ENCODE measurements around the gene GPR89A.
"Not testable (repeated sequence)": the region's sequence is repeated elsewhere in the genome, so short reads cannot be mapped to it uniquely, and the experiment has no call there.

The GPR89A gene

DNA sequence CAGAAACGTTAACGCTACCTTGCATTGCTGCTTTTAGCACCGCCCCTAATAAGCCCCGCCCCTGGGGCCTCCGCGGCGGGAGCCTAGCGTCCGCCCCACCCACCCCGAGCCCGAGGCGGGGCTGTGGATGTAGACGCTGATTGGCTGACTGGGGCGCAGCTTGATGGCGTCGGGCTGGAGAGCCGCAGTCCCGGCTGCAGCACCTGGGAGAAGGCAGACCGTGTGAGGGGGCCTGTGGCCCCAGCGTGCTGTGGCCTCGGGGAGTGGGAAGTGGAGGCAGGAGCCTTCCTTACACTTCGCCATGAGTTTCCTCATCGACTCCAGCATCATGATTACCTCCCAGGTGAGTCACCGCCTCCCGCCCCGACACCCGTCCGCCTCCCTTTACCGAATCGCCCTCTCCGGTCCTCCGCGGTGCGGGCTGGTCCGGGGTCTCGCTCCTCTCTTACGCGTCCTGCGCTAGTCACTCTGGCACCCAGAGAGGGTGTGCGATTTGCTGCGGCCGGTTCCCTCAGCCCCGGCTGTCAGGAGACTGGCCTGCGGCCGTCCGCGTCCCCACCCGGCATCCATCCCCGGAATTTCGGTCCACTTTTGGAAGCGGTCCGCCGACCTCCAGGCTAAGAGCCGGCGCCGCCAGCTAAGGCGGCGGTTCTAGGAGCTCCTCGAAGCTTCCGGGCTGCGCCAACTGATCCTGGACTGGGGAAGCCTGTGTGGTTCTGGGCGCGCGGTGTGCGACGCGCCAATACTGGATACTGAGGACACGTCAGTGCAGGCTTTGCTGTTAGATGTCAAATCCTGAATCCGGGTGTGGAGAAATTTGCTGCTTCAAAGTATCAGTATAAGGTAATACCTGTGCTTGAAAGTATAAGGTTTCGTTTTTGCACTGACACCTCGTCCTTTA is at the start of gene GPR89A:
TSS of gene GPR89A (plus strand) at position 156 of the 901 bp plus-strand sequence. CDS start at position 302, 146 bp downstream.
- FAIRE-seq, result peak; percentile 99

DNA sequence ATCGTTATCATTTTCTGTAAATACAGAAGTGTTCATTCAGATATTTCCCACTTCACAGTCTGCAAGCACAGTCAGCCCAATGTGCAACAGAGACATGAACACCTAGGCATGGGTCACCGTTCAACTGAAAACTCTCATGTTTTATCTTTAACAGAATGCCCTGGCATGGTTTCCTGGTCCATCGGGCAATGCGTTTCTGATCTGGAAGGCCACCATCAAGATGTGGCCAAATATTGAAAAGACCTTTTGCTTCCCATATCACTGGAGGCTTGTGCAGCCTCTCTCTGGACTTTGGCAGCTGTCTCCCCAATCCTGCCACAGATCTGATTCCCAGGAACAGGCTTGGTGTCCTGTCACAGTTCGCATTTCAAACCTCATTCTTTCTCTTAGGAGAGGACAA is 21.0 kb upstream of the GPR89A start:
- not testable (repeated sequence) for FAIRE-seq

DNA sequence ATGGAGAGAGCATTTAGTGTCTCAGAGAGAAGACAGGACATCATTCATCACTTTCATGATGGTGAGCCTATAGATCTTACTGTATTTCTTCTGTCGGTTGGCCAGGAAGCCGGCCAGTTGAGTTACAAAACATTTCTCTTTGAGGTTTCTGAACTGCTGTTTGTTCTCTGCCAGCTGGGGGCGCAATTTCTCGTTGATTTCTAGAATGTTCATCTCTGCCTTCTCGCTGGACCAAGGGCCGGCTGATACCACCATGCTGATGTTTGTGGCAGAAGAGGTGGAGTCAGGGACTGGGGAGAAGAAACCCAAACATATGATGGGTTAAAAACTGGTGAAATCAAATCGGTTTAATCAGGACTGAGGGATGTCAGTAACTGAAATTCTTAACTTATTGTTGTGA is 17.0 kb upstream of the GPR89A start:
- FAIRE-seq, result not testable (repeated sequence)

DNA sequence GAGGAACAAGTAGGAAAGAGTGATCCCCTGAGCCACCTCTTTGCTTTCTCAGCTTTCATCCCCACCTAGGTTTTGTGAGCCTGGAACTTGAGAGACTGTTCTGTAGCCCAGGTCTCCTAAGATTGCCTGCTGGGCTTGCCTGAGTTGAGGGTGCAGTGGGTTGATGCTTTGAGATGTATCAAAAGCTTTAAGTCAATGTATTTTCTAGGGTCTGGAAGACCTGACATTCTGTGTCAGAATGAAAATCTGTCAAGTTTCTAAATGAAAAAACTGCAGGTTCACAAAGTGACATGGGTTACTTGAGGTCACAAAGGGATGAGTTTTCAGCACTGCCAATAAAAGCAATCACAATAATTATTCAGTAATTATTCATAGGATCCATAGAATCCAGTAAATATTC is 15.4 kb upstream of the GPR89A start:
- FAIRE-seq, result not testable (repeated sequence)

DNA sequence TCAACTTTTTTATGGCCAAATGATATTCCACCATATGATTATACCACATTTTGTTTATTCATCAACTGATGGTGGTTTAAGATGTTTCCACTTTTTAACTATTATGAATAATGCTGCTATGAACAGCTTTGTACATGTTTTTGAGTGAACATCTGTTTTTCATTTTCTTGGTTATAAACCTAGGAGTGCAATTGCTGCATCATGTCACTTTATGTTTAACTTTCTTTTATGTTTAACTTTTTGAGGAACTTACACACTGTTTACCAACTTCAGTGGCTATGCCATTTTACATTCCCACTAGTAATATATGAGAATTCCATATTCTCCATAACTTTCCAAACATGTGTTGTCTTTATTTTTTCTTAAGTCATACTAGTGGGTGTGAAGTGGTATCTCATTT is 12.4 kb upstream of the GPR89A start:
- FAIRE-seq, result not testable (repeated sequence)

DNA sequence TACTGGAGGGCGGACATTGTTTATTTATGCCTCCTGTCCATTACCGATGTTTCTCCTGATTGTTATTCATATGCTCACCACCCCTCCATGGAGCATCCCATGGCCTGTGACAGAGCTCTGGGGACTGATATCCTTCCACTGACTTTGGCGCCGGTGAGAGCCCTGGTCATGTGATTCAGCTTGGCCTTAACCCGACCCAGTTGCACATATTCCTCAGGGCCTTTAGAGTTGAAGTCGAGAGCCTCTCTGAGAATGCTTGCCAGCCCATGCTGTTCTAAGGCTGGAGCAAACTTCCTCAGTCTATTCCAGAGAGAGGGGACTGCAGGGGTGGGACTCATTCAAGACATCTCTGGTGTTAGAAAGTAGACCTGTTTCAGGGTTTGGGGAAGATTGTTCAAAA is 11.6 kb upstream of the GPR89A start:
- FAIRE-seq, result not testable (repeated sequence)

DNA sequence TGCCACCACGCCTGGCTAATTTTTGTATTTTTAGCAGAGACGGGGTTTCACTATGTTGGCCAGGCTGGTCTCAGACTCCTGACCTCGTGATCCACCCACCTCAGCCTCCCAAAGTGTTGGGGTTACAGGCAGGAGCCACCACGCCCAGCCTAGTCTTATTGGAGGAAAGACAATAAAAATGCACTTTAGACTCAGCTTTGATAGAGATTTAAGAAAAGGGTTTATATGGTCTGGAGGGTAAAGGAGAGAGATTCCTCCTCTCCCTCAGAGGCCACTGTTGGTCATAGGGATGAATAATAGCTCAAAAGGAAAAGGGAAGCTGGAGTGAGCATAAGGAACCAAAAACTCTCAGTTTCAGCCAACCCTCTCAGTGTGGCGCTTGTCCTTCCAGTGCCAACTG is 8.4 kb upstream of the GPR89A start:
- not testable (repeated sequence) for FAIRE-seq

DNA sequence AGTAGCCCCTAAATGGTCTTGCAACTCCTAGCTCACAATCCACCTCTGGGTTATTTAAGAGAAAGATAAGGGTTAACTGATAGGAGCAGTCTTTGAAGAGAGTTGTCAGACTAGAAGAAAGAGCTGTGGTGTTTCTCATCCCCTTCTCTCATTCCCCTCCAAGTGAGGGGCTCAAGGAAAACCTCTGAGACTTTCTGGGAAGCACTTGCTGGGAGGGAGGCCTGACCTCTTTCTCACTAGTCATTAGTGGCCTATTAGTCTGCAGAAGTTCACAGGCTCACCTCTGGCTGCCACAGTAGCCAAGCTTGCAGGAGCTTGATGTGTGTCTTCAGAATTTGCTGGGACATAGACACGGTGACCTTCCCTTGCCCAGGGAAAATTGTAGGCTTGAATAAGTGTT is 6.2 kb upstream of the GPR89A start:
- no peak for FAIRE-seq

DNA sequence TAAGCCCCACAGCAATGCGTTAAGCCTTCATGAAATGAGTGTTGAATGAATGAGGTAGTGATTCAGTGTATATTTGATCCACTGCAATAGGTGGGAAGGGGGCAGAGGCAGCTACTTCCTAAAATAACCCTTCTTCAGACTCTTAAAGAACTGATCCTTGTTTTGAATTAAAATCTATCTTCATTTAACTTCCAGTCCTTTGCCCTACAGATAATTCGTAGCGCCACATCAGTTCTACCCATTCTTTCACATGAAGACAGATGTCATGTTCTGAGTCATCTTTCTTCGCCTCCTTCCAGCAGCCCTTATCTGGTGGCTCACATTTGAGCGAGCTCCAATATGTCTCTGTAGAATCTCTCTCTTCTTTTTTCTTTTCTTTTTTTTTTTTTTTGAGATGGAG is 948 bp upstream of the GPR89A start:
- not testable (repeated sequence) for FAIRE-seq

DNA sequence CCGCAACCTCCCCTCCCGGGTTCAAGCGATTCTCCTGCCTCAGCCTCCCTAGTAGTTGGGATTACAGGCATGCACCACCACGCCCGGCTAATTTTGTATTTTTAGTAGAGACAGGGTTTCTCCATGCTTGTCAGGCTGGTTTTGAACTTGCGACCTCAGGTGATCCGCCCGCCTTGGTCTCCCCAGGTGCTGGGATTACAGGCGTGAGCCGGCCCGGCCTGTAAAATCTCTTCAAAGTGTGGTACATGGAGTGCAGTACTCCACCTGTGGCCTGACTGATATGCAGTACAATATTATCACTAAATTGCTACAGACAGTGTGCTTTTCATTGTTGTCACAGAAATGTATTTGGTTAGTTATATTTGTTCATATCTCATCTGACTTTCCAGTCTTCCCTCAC is 499 bp upstream of the GPR89A start:
- FAIRE-seq, result not testable (repeated sequence)

DNA sequence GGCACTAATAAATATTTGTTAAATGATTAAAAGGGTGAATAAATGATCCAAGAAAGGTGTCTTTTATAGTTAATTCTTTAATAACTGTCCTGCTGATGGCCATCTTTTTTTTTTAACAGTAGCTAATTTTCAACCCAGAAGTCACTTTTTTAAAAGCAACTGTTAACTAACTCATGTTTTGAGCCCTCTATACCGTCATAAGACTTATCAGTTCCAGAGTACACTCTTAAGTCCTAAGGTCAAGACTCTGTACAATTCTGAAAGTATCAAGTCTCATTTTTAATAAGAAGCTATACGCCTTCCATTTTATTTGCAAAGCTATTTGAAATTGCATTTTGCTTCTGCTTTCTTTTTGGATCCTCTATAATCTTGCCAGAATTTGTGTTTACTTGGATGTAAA is 3.0 kb downstream of the GPR89A start:
- not testable (repeated sequence) for FAIRE-seq

DNA sequence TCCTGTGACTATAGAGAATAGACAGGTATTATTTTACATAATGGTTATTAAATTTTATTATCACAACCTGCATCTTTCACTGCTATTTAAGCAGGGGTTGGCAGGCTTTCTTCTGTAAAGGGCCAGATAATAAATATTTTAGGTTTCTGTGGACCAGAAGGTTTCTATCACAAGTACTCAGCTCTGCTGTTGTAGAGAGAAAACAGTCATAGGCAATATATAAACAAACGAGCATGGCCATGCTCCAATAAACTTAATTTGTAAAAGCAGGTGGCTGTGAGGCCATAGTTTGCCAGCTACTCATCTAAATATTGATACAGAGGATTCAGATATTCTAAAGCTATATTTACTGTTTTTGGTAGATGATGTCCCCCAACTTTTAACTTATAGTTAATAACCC is 12.3 kb downstream of the GPR89A start:
- not testable (repeated sequence) for FAIRE-seq

DNA sequence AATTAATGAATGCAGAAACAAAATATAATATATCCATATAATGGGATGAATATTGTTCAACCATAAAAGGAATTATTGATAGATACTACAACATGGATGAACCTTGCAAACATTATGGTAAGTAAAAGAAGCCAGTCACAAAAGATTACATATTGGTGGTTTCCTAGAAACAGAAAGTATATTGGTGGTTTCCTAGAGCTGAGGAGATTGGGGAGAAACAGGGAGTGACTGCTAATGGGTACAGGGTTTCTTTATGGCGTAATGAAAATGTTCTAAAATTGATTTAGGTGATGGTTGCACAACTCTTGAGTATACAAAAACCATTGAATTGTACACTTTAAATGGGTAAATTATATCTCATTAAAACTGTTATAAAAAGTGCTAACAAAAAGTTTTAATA is 14.4 kb downstream of the GPR89A start:
- FAIRE-seq, result peak; percentile 21

DNA sequence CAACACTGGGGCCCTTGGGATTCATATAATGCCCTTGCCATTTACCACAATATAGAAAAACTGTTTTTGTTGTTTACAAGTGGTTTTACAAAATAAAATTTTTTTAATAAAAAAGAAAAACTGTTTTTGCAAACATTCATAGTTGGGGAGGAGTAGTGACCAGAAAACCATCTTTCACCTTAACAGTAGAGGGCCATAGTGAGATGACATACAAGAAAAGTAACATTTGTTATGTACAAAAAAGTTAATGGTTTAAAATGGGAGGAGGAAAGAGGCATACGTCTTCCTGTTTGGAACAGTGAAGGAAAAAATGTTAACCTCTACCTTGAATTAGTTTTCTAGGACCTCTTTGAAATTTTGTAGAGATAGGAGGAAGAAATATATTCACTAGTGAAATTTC is 28.4 kb downstream of the GPR89A start:
- not testable (repeated sequence) for FAIRE-seq

DNA sequence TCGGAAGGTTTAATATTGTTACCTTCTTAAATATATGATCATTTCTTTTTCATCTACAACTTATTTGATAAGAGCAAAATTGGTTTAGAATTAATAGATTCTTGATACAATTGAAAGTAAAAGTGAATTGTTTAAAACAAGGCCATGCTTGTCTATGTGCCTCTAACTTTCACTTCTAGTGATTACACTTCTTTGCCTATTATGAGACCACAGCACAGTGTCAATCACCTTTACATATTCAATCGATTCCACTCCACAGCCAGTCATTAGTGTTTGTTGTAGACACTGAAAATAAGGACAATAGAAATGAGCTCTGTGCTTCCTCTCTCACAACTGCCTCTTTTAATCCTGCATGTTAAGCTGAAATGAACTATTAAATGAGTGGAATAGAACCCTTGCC is 34.1 kb downstream of the GPR89A start:
- FAIRE-seq, result not testable (repeated sequence)

DNA sequence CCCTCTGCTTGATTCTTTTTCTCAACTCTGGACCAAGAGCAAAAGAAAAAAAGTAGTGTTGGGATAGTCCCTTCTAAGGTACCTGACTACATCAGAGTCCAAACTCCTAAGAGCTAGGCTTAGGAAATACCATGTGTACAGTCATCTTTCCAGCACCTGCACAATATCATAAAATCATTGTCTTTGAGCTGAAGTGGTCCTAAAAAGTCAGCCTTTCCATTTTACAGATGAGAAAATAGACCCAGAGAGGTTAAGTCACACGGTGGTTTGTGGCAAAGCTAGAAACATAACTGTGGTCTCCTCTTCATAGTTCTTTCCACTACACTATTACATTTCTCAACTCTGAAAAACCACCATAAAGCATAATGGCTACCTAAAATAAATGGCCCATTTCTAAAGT is 36.2 kb downstream of the GPR89A start:
- FAIRE-seq, result not testable (repeated sequence)

DNA sequence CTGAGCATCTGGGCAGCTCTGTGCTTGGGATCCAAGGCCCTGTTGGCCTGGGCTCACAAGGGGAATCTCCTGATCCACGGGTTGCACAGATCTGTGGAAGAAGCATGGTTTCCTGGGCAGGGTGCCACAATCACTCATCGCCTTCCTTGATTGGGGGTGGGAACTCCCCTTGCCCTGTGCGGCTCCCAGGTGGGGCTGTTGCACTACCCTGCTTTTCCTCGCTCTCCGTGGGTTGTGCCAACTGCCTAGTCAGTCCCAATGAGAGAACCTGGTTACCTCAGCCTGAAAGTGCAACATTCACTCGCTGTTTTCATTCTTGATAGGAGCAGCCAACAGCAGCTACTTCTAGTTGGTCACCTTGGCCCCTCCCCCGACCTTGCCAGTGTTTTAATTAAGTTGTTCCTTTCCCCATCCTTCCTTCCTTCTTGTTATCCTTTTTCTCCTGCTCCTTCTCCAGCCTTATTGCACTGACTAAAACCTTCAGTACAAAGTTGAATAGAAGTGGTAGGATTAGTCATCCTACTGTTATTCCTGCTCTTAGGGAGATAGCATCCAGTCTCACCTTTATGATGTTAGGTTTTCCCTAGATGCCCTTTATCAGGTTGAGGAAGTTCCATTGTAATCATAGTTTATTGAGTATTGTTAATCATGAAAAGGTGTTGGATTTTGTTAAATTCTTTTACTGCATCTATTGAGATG is 48.6 kb downstream of the GPR89A start:
- FAIRE-seq, result not testable (repeated sequence)

DNA sequence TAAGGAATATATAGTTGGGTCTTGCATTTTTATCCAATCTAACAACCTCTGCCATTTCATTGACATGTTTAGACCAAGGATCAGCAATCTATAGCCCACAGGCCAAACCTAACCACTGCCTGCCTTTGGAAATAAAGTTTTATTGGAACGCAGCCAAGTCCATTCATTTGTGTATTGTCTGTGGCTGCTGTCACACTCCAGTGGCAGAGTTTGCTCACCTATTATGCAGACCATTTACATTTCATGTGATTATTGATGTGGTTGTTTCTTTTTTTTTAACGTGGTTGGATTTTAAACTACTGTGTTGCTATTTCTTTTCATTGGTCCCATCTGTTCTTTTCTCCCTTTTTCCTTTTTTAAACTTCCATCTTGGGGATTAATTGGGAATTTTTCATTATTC is 54.7 kb downstream of the GPR89A start:
- not testable (repeated sequence) for FAIRE-seq

DNA sequence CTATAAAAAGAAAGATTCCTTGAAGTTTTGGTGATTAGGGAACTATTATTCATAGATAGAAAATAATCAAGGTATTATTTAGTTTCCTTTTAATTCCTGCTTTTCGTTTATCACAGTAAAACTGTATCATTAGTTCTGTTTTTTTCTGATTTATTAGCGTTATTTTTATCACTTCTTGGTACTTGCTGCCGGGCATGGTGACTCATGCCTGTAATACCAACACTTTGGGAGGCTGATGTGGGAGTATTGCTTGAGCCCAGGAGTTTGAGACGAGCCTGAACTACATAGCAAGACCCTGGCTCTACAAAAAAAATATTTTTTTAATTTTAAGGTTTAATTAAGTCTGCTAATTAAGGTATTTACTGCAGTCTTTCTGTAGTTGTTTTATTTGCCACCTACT is 57.2 kb downstream of the GPR89A start:
- not testable (repeated sequence) for FAIRE-seq

DNA sequence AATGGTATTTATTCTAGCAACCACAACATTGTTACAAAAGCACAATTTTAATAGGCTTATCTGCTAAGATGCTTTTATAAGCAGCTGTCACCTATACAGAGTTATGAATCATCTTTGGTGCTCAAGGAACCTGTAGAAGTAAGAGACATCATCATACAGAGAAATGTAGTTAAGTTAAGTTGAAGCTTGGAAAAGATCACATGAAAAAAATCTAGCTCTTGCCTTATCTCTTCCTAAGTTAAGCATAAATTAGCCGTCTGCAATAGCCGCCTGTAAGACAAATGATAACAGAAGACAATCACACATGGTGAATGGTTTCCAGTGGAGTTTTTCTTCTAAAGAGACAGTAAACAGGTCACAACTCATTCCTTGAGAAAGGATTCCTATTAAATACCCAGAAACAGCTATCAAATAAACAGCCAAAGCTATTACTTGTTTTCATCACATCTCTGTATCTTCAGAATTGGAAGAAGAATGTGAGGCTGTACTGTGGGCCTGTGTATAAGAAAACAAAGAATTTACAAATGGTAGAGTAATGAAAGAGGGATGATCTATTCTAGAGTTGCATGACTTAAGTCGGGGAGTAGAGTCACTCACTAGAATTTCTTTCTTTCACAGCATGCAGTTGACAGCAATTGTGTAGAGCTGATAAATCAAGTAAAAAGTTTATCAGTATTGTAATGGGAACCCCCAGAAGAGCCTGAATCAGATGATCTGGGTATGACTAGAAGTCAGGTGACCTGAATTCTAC is 63.4 kb downstream of the GPR89A start:
- not testable (repeated sequence) for FAIRE-seq

DNA sequence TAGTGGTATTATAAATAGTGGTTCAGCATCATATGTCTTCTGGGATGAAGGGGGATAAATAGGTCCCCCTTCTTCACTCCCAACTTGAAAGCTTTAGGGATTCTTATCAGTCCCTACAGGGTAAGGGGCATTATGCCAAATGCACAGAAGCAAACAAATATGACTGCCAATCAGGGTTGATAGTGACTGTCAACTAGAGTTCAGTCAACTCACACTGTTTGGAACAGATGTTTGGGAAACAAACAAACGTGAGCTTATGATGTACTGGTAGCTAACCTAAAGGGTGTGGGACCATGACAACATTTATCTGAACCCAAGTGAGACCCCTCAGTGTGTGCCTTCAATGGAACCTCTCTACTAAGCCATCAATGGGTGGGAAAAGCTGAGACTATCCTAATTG is 65.4 kb downstream of the GPR89A start:
- not testable (repeated sequence) for FAIRE-seq

DNA sequence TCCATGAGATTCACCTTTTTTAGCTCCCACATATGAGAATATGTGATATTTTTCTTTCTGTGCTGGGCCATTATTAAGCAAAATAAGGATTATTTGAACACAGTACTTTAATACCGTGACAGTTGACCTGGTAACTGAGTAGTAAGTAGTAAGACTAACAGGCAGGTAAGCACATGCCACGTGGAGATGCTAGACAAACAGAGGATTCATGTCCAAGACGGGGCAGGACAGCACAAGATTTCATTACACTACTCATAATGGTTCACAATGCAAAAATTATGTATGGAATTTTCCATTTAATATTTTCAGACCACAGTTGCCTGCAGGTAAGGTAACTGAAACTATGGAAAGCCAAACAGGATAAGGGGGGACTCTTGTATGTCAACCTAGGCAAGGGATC is 77.1 kb downstream of the GPR89A start:
- not testable (repeated sequence) for FAIRE-seq

DNA sequence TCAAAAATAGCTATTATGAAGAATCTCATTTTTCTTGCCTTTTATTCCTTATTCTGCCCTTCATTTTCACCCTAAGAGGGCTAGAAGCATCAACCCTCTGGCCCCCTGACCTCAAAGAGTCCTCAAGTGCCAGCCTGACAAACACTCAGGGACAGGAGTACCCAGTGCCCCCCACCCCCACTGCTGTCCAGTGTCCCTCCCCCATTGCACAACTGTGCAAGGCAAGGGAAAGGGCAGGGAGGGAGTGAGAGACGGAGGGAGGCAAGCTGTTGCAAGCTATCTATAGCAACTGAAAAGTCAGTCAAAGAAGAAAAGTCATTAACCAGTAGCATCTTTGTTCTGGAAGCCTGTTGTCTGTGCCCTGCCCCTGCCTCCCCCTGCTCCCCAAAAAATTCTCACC is 78.3 kb downstream of the GPR89A start:
- not testable (repeated sequence) for FAIRE-seq

Measured in islet of Langerhans (tissue), 1 donor.